ENCODE data around the gene NPAS3.

The NPAS3 gene

DNA sequence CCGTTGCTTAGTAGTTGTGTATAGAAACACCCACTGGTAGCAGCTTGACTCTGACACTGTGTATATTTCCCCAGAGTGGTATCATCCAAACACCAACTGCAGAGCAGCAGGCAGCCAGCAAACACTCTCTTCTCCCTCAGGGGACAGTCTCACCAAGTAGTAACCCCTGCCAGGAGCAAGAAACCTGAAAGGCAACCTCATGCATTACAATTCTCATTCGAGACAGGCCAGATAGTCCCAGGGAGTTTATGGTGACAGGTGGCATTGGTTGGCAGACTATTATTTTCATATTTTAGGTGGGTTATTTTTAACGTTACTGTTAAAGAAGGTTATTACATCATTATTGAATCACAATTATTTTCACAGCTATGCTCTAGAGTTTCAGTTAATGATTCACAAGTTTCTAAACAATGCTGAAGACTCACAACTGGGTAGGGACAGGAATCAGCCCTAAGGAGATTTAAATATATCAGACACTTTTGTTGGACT lies 789.4 kb downstream of the NPAS3 start:
- TF ChIP-seq, protein P1, sequence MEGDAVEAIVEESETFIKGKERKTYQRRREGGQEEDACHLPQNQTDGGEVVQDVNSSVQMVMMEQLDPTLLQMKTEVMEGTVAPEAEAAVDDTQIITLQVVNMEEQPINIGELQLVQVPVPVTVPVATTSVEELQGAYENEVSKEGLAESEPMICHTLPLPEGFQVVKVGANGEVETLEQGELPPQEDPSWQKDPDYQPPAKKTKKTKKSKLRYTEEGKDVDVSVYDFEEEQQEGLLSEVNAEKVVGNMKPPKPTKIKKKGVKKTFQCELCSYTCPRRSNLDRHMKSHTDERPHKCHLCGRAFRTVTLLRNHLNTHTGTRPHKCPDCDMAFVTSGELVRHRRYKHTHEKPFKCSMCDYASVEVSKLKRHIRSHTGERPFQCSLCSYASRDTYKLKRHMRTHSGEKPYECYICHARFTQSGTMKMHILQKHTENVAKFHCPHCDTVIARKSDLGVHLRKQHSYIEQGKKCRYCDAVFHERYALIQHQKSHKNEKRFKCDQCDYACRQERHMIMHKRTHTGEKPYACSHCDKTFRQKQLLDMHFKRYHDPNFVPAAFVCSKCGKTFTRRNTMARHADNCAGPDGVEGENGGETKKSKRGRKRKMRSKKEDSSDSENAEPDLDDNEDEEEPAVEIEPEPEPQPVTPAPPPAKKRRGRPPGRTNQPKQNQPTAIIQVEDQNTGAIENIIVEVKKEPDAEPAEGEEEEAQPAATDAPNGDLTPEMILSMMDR (IDR thresholded peaks at IDR 0.05; ENCODE audit: insufficient read depth, low read length): no peak
- TF ChIP-seq REST (IDR thresholded peaks at IDR 0.05; ENCODE audit: insufficient replicate concordance, low read depth) (no peak), GABPA (IDR thresholded peaks at IDR 0.05; ENCODE audit: low read depth) (no peak), SPI1 (IDR thresholded peaks at IDR 0.05; ENCODE audit: borderline replicate concordance, low read depth) (no peak), POLR2AphosphoS5 (IDR thresholded peaks at IDR 0.05; ENCODE audit: low read depth) (no peak)
- DNase-seq (ENCODE audit: low read depth in 1 of 2, low spot score in 1 of 2): no peak
- Histone ChIP-seq H3K27ac (replicated peaks) (no peak overlapping the region), H3K4me3 (replicated peaks; ENCODE audit: insufficient read depth, low read length) (no peak overlapping the region), H3K27me3 (ENCODE audit: insufficient read depth, poor library complexity, severe bottlenecking) (no peaks in the 10 kb centered on the region)

DNA sequence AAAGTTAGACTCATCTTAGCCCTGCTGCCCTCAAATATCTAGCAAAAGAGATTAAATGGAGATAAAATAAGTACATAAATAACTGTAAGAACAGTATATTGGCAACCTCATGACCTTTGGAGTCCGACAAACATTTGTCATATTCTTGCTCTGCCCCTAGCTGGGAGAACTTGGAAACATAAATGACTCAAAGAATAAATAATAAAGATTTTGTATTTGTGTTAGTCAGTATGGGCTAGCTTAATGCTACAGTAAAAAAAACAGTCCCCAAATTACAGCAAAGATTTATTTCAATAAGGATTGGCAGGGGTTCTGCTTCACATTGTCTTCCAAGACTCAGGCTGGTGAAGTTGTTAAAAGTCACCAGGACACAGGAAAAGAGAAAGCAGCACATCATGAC lies 791.5 kb downstream of the NPAS3 start:
- Histone ChIP-seq H3K4me3 (replicated peaks; ENCODE audit: insufficient read depth, low read length) (no peak overlapping the region), H3K27ac (replicated peaks) (no peak overlapping the region), H3K27me3 (ENCODE audit: insufficient read depth, poor library complexity, severe bottlenecking) (no peaks in the 10 kb centered on the region)
- no peak for DNase-seq (ENCODE audit: low read depth in 1 of 2, low spot score in 1 of 2)
- TF ChIP-seq POLR2AphosphoS5 (IDR thresholded peaks at IDR 0.05; ENCODE audit: low read depth): no peak
- no peak for TF ChIP-seq REST (IDR thresholded peaks at IDR 0.05; ENCODE audit: insufficient replicate concordance, low read depth)
- TF ChIP-seq SPI1 (IDR thresholded peaks at IDR 0.05; ENCODE audit: borderline replicate concordance, low read depth): no peak
- TF ChIP-seq, protein P1 (IDR thresholded peaks at IDR 0.05; ENCODE audit: insufficient read depth, low read length): no peak
- no peak for TF ChIP-seq GABPA (IDR thresholded peaks at IDR 0.05; ENCODE audit: low read depth)

GRCh38 chr14:33732175-33732574 lies 793.5 kb downstream of the NPAS3 start:
- Histone ChIP-seq H3K27ac (replicated peaks) (no peak overlapping the region), H3K4me3 (replicated peaks; ENCODE audit: insufficient read depth, low read length) (no peak overlapping the region), H3K27me3 (ENCODE audit: insufficient read depth, poor library complexity, severe bottlenecking) (no peaks in the 10 kb centered on the region)
- DNase-seq (ENCODE audit: low read depth in 1 of 2, low spot score in 1 of 2): no peak
- no peak for TF ChIP-seq GABPA (IDR thresholded peaks at IDR 0.05; ENCODE audit: low read depth)

- Histone ChIP-seq H3K27me3 (ENCODE audit: insufficient read depth, poor library complexity, severe bottlenecking) (no peaks in the 10 kb centered on the region), H3K4me3 (replicated peaks; ENCODE audit: insufficient read depth, low read length) (no peak overlapping the region), H3K27ac (replicated peaks) (no peak overlapping the region)
- no peak for DNase-seq (ENCODE audit: low read depth in 1 of 2, low spot score in 1 of 2)
- TF ChIP-seq REST (IDR thresholded peaks at IDR 0.05; ENCODE audit: insufficient replicate concordance, low read depth) (no peak), GABPA (IDR thresholded peaks at IDR 0.05; ENCODE audit: low read depth) (no peak), POLR2AphosphoS5 (IDR thresholded peaks at IDR 0.05; ENCODE audit: low read depth) (no peak), SPI1 (IDR thresholded peaks at IDR 0.05; ENCODE audit: borderline replicate concordance, low read depth) (no peak)
- TF ChIP-seq, protein P1 (IDR thresholded peaks at IDR 0.05; ENCODE audit: insufficient read depth, low read length): no peak
Observed at GRCh38 chr14:33733310-33733709, 794.6 kb downstream of the NPAS3 start.

All from HL-60 (cell line).